Endothelial cell of umbilical vein (primary cell): Measurements from ENCODE around the gene SPPL3. TPM values are rescaled to one million over a fixed set of nuclear protein-coding genes. Genes with fewer than 3 reads are reported as not detected.

Experiments
- BruUV-seq: library from RNA; stranded (reverse); fragments of 400-500 nt; replicated peaks from 2 replicates; lab custom pipeline; 2021; lab: Mats Ljungman, UMichigan
- CTCF ChIA-PET: fragments of 300-600, 350-600 bp; sonication (Branson Sonifier 250); formaldehyde crosslinking; loops from one replicate; lab custom pipeline; 2021; ENCODE audit warnings: antibody characterized with exemption, inconsistent platforms; lab: Charles Lee
- POLR2A ChIA-PET: fragments of 300-600, 350-600 bp; sonication (Branson Sonifier 250); formaldehyde crosslinking; loops from one replicate; lab custom pipeline; 2021; ENCODE audit warnings: antibody characterized with exemption, inconsistent platforms; lab: Charles Lee
- DNase-seq: peaks from one replicate; pipeline ENCODE4 v3.0.0-alpha.2; 2011; ENCODE audit warnings: low read depth, low spot score
- FAIRE-seq: peaks from 2 replicates; lab custom pipeline; 2011; peaks lifted over from hg19 to GRCh38; lab: Jason Lieb, UNC
- H2AFZ ChIP-seq: 2 replicates; pipeline ENCODE4 v1.6.0; 2012; ENCODE audit warnings: low read depth, low read length, control low read depth, inconsistent platforms
- H3K27ac ChIP-seq: 2 replicates; pipeline ENCODE4 v1.5.1; 2011; ENCODE audit warnings: low read depth, mild to moderate bottlenecking, control low read depth, low read length, moderate library complexity; ENCODE audit not compliant: insufficient read depth
- H3K27me3 ChIP-seq, 2 experiments: 2 replicates each; pipeline versions ENCODE4 v1.6.0 to v1.6.1; 2011; ENCODE audit warnings: low read length in 2 of 2, mixed read lengths in 1 of 2; ENCODE audit not compliant: control insufficient read depth in 2 of 2, insufficient read depth in 2 of 2
- H3K36me3 ChIP-seq, 2 experiments: 2 replicates in 1 of 2; 3 replicates in 1 of 2; pipeline ENCODE4 v1.5.1; 2011; ENCODE audit warnings: low read length in 2 of 2, mild to moderate bottlenecking in 1 of 2, moderate library complexity in 1 of 2; ENCODE audit not compliant: control insufficient read depth in 2 of 2, insufficient read depth in 2 of 2; ENCODE audit errors: extremely low read depth in 1 of 2
- H3K4me1 ChIP-seq: 3 replicates; pipeline ENCODE4 v1.5.1; 2011; ENCODE audit warnings: mild to moderate bottlenecking, low read length; ENCODE audit not compliant: control insufficient read depth, insufficient read depth; ENCODE audit errors: extremely low read depth
- H3K4me2 ChIP-seq: 2 replicates; pipeline ENCODE4 v1.6.1; 2011; ENCODE audit warnings: low read length, control low read depth, mixed read lengths; ENCODE audit not compliant: insufficient read depth
- H3K4me3 ChIP-seq, 3 experiments: fragments of 200-600 bp in 1 of 3; sonication (generic), shearing (Covaris generic) in 1 of 3; replicated peaks in 1 of 3; 2 replicates each; pipeline ENCODE4 v1.5.1; 2011 to 2016; ENCODE audit warnings: control low read depth in 3 of 3, low read length in 3 of 3, mild to moderate bottlenecking in 2 of 3, inconsistent platforms in 1 of 3, low read depth in 1 of 3, moderate library complexity in 1 of 3; ENCODE audit not compliant: insufficient read depth in 1 of 3
- H3K79me2 ChIP-seq: 2 replicates; pipeline ENCODE4 v1.6.0; 2012; ENCODE audit warnings: low read length, inconsistent platforms; ENCODE audit not compliant: control insufficient read depth, insufficient read depth
- H3K9ac ChIP-seq: replicated peaks from 2 replicates; pipeline ENCODE3; 2011; ENCODE audit warnings: low read length, control low read depth; ENCODE audit not compliant: insufficient read depth; ENCODE audit errors: extremely low read depth
- H3K9me1 ChIP-seq: replicated peaks from 3 replicates; pipeline ENCODE4 v1.6.0; 2011; ENCODE audit warnings: mild to moderate bottlenecking, low read length; ENCODE audit not compliant: control insufficient read depth, insufficient read depth; ENCODE audit errors: extremely low read depth
- H3K9me3 ChIP-seq: replicated peaks from 2 replicates; pipeline ENCODE4 v1.5.1; 2012; ENCODE audit warnings: low read length, inconsistent platforms; ENCODE audit not compliant: control insufficient read depth, insufficient read depth
- H4K20me1 ChIP-seq: replicated peaks from 2 replicates; pipeline ENCODE3; 2011; ENCODE audit warnings: mild to moderate bottlenecking, low read length; ENCODE audit not compliant: control insufficient read depth, insufficient read depth; ENCODE audit errors: extremely low read depth
- CTCF ChIP-seq, 2 donors: IDR thresholded peaks; 1 replicate in 1 of 2; 2 replicates in 1 of 2; pipeline ENCODE4 v1.5.1; 2011; ENCODE audit warnings: low read length in 2 of 2, mild to moderate bottlenecking in 2 of 2, moderate library complexity in 2 of 2, control low read depth in 1 of 2, inconsistent platforms in 1 of 2, low read depth in 1 of 2; ENCODE audit not compliant: insufficient read depth in 1 of 2; ENCODE audit errors: extremely low read depth in 1 of 2
- EZH2 ChIP-seq: IDR thresholded peaks from 2 replicates; pipeline ENCODE4 v1.6.1; 2012; ENCODE audit warnings: borderline replicate concordance, low read depth, mild to moderate bottlenecking, moderate library complexity, low read length, inconsistent platforms; ENCODE audit not compliant: severe bottlenecking
- FOS ChIP-seq: IDR thresholded peaks from 2 replicates; pipeline ENCODE4 v1.6.1; 2011; ENCODE audit warnings: mild to moderate bottlenecking, low read length, moderate library complexity, borderline replicate concordance; ENCODE audit not compliant: insufficient read depth
- GATA2 ChIP-seq: IDR thresholded peaks from 2 replicates; pipeline ENCODE4 v1.7.0; 2011; ENCODE audit warnings: low read depth, mild to moderate bottlenecking, moderate library complexity, mixed read lengths, low read length; ENCODE audit not compliant: insufficient read length, insufficient read depth
- JUN ChIP-seq: IDR thresholded peaks from 2 replicates; pipeline ENCODE4 v1.6.1; 2011; ENCODE audit warnings: borderline replicate concordance, low read depth; ENCODE audit not compliant: insufficient read length, insufficient read depth
- MYC ChIP-seq: IDR thresholded peaks from one replicate; pipeline ENCODE4 v1.6.1; 2011; ENCODE audit warnings: mild to moderate bottlenecking, low read depth, low read length
- POLR2A ChIP-seq: IDR thresholded peaks from 2 replicates; pipeline ENCODE4 v1.6.1; 2012; ENCODE audit warnings: low read depth, mild to moderate bottlenecking, control low read depth, low read length
- POLR2AphosphoS5 ChIP-seq: IDR thresholded peaks from 2 replicates; pipeline ENCODE4 v1.6.1; 2012; ENCODE audit warnings: low read depth, mild to moderate bottlenecking, control low read depth, low read length, moderate library complexity; ENCODE audit not compliant: insufficient read depth
- dilution Hi-C: fragments of 300-500 bp; cut with MboI; formaldehyde crosslinking; loops from one replicate; pipeline ENCODE4 v1.15.0; 2019; ENCODE audit warnings: low sequenced_read_pairs; ENCODE audit not compliant: extremely low pct_ligation_motif_present
- intact Hi-C: fragments of 100-400 bp; cut with micrococcal nuclease; formaldehyde crosslinking; loops from one replicate; pipeline ENCODE4 v1.10.0; 2022
- polyA plus RNA-seq, 4 experiments: library from polyadenylated mRNA; depleted of rRNA in 3 of 4; stranded (reverse) in 3 of 4; unstranded in 1 of 4; fragments of >200 nt; gene quantifications; 2 replicates each; pipeline versions ENCODE4 v1.2.1 to v1.2.3, GENCODE V29; 2011 to 2012; ENCODE audit warnings: missing spikeins in 1 of 4
- total RNA-seq: library from RNA; stranded (reverse); gene quantifications from 2 replicates; pipeline ENCODE4 v1.2.3, GENCODE V29; 2021
- TF ChIP-seq, protein P1 (sequence below): IDR thresholded peaks from 2 replicates; pipeline ENCODE4 v1.6.1; 2011; ENCODE audit not compliant: insufficient read depth, insufficient read length

The SPPL3 gene
- total and polyA plus RNA-seq, 2 donors (not counting 3 experiments of a cell fraction or from before 2014, with no cell fraction given) = 30.6 to 53.0 TPM

DNA sequence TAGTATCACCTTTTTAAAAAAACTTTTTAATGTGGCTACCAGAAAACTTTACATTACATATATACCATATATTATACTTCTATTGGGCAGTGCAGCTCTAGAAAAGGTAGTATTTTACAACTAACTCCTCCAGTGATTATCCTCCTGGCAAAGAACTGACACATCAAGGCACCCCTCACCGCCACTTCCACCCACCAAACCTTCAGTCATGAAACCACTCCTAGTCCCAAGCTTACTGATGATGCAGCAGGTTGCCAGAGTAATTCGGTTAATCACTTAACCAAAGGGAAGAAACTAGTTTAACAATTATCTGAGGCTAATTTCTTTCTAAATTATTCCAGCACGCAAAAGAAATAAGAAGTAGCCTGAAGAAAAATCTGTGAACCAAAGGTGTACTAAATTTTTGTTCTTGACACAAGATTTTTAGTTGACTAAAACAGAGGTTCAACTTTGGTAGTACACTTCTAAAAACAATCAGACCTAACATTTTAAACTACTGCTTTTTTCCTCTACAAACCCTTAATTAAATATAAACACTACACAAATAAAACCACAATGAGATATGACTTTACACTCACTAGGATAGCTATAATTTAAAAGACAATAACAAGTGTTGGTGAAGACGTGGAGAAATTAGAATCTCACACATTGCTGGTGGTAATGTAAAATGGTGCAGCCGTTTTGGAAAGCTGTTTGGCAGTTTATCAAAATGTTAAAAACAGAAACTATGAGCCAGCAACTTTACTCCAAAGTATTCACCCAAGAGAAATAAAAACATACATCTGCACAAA, 16.7 kb downstream of the SPPL3 start:
- POLR2A ChIA-PET = no interaction called here
- BruUV-seq = no TSS peak
- intact Hi-C loops = no loop called here

More for the DNA sequence above, 16.7 kb downstream of the SPPL3 start:
- H3K36me3 ChIP-seq = no peaks in the 10 kb centered on the region
- dilution Hi-C loops = no loop called here
- FAIRE-seq (no peak), DNase-seq (no peak)
- H3K9me3 ChIP-seq = no peaks in the 10 kb centered on the region
- no peaks in the 10 kb centered on the region for H3K4me1 ChIP-seq
- no peaks in the 10 kb centered on the region for H3K9me1 ChIP-seq
- H3K79me2 ChIP-seq = peaks cover 51% of the 10 kb centered on the region
- CTCF ChIA-PET = interaction anchor here (1.6 kb wide), 1 partner anchor 138 kb away, joined by 3 read pairs; no protein-coding TSS in a partner anchor
- H3K27me3 ChIP-seq = no peaks in the 10 kb centered on the region
- no peak for TF ChIP-seq GATA2
- TF ChIP-seq JUN = no peak
- no peak for TF ChIP-seq MYC
- no peak for TF ChIP-seq CTCF (IDR thresholded peaks at IDR 0.05; ENCODE audit: extremely low read depth in 1 of 2, insufficient read depth in 1 of 2, low read depth in 1 of 2, low read length in 2 of 2)
- TF ChIP-seq POLR2AphosphoS5 = no peak
- TF ChIP-seq, protein P1, sequence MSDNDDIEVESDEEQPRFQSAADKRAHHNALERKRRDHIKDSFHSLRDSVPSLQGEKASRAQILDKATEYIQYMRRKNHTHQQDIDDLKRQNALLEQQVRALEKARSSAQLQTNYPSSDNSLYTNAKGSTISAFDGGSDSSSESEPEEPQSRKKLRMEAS = no peak
- no peak for TF ChIP-seq EZH2
- TF ChIP-seq FOS = no peak
- TF ChIP-seq POLR2A = no peak
- H3K9ac ChIP-seq = no peak overlapping the region
- no peak overlapping the region for H3K4me2 ChIP-seq
- H4K20me1 ChIP-seq = peaks cover 6% of the 10 kb centered on the region
- no peak overlapping the region for H2AFZ ChIP-seq
- no peak overlapping the region for H3K27ac ChIP-seq
- H3K4me3 ChIP-seq = no peak overlapping the region
